AG04450 (cell line): ENCODE results near the gene SNX9. TPM values are rescaled to one million over a fixed set of nuclear protein-coding genes. Genes with fewer than 3 reads are reported as not detected.

ENCODE experiments used
- CTCF ChIA-PET: fragments of 300-600, 350-600 bp; formaldehyde crosslinking; extraction: SDS; loops from one replicate; lab custom pipeline; 2022; ENCODE audit warnings: antibody characterized with exemption, inconsistent platforms; lab: Charles Lee
- POLR2A ChIA-PET: fragments of 350-600 bp; formaldehyde crosslinking; extraction: SDS; loops from one replicate; lab custom pipeline; 2021; ENCODE audit warnings: antibody characterized with exemption, inconsistent platforms; lab: Yijun Ruan, JAX
- DNase-seq: peaks from one replicate; pipeline ENCODE4 v3.0.0-alpha.2; 2011; ENCODE audit warnings: low read depth, low spot score
- H3K27ac ChIP-seq: one replicate; pipeline ENCODE4 v1.5.1; 2012; ENCODE audit warnings: low read depth, low read length, control low read depth
- H3K27me3 ChIP-seq: one replicate; pipeline ENCODE4 v1.6.0; 2012; ENCODE audit warnings: low read length; ENCODE audit not compliant: control insufficient read depth, insufficient read depth
- H3K4me3 ChIP-seq: 2 replicates; pipeline ENCODE4 v1.5.1; 2011; ENCODE audit warnings: mild to moderate bottlenecking, low read depth, low read length, control low read depth
- H3K9me3 ChIP-seq: 2 replicates; pipeline ENCODE4 v1.5.1; 2012; ENCODE audit warnings: low read length; ENCODE audit not compliant: control insufficient read depth, insufficient read depth
- polyA plus RNA-seq: library from polyadenylated mRNA; depleted of rRNA; stranded (reverse); fragments of >200 nt; gene quantifications from 2 replicates; pipeline ENCODE4 v1.2.3, GENCODE V29; 2011
- TF ChIP-seq, protein P1 (sequence below): IDR thresholded peaks from 2 replicates; pipeline ENCODE4 v1.5.1; 2011; ENCODE audit warnings: low read depth, low read length, control low read depth, inconsistent platforms

Gene SNX9
- polyA plus RNA-seq, 1 experiment = 58.7 TPM

DNA sequence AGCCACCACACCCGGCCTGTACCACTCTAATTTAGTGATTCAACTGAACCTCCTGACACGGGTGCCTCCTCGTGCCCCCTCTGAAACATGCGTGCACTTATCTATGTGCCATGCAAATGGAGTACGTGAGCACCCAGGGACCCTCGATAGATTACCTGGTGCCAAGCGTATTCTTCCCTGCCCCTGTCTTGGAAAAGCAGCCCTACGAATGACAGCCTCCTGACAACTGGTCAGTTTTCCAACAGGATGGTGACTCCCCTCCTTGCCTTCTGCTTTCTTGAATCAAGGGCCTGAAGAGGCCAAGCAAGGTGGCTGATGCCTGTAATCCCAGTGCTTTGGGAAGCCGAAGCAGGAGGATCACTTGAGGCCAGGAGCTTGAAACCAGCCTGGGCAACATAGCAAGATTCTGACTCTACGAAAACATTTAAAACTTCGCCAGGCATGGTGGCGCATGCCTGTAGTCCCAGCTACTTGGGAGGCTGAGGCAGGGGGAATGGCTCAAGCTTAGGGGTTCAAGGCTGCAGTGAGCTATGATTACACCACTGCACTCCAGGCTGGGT lies 133.2 kb downstream of the SNX9 start:
- H3K27ac ChIP-seq = no peak overlapping the region
- H3K27me3 ChIP-seq = no peaks in the 10 kb centered on the region
- POLR2A ChIA-PET = interaction anchor here (0.7 kb wide), 1 partner anchor 270 kb away, joined by 3 read pairs; no protein-coding TSS in a partner anchor
- CTCF ChIA-PET = no interaction called here
- peaks cover 21% of the 10 kb centered on the region for H3K9me3 ChIP-seq
- no peak overlapping the region for H3K4me3 ChIP-seq
- no peak for DNase-seq
- TF ChIP-seq, protein P1, sequence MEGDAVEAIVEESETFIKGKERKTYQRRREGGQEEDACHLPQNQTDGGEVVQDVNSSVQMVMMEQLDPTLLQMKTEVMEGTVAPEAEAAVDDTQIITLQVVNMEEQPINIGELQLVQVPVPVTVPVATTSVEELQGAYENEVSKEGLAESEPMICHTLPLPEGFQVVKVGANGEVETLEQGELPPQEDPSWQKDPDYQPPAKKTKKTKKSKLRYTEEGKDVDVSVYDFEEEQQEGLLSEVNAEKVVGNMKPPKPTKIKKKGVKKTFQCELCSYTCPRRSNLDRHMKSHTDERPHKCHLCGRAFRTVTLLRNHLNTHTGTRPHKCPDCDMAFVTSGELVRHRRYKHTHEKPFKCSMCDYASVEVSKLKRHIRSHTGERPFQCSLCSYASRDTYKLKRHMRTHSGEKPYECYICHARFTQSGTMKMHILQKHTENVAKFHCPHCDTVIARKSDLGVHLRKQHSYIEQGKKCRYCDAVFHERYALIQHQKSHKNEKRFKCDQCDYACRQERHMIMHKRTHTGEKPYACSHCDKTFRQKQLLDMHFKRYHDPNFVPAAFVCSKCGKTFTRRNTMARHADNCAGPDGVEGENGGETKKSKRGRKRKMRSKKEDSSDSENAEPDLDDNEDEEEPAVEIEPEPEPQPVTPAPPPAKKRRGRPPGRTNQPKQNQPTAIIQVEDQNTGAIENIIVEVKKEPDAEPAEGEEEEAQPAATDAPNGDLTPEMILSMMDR = no peak

DNA sequence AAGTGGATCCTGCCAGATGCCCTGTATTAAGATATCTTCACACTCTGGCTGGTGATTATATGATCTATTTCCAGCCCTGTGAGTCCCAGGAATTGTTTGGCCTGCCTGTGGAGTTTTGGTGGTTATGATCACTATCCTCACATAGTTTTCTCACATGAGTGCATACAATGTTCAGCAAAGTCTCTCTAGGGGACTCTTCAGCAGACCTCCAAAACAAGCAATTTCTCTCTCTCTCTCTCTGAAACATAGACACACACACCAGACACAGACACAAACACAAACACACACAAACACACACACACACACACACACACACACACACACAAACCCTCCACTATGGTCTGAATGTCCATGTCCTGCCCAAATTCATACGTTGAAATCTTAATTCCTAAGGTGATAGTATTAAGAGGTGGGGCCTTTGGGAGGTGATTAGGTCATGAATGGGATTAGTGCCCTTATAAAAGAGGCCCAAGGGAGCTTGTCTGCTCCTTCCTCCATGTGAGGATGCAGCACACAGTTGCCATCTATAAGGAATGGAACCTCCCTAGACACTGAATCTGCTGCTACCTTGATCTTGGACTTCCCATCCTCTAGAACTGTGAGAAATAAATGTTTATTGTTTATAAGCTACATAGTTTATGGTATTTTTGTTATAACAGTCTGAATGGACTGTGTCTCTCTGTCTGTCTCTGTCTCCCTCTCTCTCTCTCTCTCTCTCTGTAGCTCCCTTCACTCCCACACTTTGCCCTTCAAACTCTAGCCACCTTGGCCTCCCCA lies 136.6 kb downstream of the SNX9 start:
- ChIA-PET POLR2A (no interaction called here), CTCF (no interaction called here)
- Histone ChIP-seq H3K27ac (no peak overlapping the region), H3K4me3 (no peak overlapping the region), H3K27me3 (no peaks in the 10 kb centered on the region), H3K9me3 (peaks cover 21% of the 10 kb centered on the region)
- DNase-seq = no peak
- TF ChIP-seq, protein P1 = no peak

DNA sequence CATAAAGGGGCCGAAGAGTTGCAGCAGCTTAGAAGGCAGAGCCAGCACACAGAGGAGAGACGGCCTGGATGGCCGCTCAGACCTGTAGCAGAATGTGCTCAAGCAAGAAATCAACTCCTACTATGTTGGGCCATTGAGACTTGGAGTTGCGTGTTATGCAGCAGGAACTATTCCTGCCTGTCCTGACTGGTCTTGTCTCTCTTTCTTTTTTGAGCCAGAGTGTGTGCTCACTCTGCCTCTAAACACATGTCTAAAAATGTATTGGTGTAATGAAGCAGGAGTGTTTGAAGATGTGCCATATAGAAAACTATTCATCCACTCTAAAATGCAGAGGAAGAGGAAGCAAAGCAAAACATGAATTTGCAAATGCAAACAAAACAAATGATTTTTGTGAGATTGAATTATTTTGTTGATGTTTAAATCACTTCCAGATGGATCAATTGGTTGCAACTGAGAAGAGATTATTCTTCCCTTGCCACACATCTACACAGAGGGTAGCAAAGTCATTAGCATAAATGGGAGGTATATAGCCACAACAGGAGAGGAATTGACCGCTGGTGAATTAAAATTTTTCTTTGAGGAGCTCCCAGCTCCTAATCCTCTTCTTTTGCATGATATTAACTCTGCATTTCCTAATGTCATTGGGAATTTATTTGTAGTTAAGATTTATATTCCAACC lies 138.2 kb downstream of the SNX9 start:
- H3K27me3 ChIP-seq = no peaks in the 10 kb centered on the region
- no peak overlapping the region for H3K27ac ChIP-seq
- no peak for DNase-seq
- ChIA-PET POLR2A (no interaction called here), CTCF (no interaction called here)
- H3K4me3 ChIP-seq = no peak overlapping the region
- H3K9me3 ChIP-seq = peaks cover 21% of the 10 kb centered on the region
- TF ChIP-seq, protein P1 = no peak

DNA sequence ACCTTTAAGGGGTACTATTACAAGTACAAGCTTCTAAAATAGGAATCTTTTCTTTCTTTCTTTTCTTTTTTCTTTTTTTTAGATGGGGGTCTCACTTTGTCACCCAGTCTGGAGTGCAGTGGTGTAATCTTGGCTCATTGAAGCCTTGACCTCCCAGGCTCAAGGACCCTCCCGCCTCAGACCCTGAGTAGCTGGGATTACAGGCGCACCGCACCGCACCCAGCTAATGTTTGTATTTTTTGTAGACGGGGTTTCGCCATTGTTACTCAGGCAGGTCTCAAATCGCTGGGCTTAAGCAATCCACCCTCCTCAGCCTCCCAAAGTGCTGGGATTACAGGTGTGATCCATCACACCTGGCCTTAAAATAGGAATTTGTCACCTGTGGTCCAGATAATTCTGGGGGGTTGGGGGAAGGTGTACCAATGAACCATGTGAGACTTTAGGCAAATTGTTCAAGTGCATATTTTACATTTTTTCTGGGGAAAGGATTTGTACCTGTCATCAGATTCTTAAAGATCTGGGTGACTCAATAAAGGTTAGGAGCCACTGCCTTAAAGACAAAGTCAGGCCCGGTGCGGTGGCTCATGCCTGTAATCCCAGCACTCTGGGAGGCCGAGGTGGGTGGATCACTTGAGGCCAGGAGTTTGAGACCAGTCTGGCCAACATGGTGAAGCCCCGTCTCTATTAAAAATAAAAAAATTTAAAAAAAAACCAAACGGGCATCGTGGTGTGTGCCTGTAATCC lies 139.0 kb downstream of the SNX9 start:
- ChIA-PET CTCF (no interaction called here), POLR2A (interaction anchor here (0.8 kb wide), 1 partner anchor 125 kb away, joined by 4 read pairs; no protein-coding TSS in a partner anchor)
- DNase-seq = no peak
- H3K4me3 ChIP-seq = no peak overlapping the region
- H3K9me3 ChIP-seq = peaks cover 21% of the 10 kb centered on the region
- no peak overlapping the region for H3K27ac ChIP-seq
- no peaks in the 10 kb centered on the region for H3K27me3 ChIP-seq
- TF ChIP-seq, protein P1 = no peak
